Effector memory CD4-positive, alpha-beta T cell (primary cell): ENCODE results near the gene ADAMTS10.
"Not testable (repeated sequence)": the region's sequence is repeated elsewhere in the genome, so short reads cannot be mapped to it uniquely, and the experiment has no call there.

Experiments
- DNase-seq, 3 donors: peaks; one replicate each; pipeline ENCODE4 v3.0.0-alpha.2; 2020
- H3K27ac ChIP-seq: 2 replicates; pipeline ENCODE4 v1.7.0; 2013; ENCODE audit warnings: mild to moderate bottlenecking, low read length, moderate library complexity; ENCODE audit not compliant: insufficient read depth, poor library complexity, severe bottlenecking
- H3K27me3 ChIP-seq: replicated peaks from 2 replicates; pipeline ENCODE4 v1.7.0; 2013; ENCODE audit warnings: mild to moderate bottlenecking, low read length; ENCODE audit not compliant: insufficient read depth, control insufficient read depth, poor library complexity, severe bottlenecking
- H3K36me3 ChIP-seq: 2 replicates; pipeline ENCODE4 v1.7.0; 2013; ENCODE audit warnings: mild to moderate bottlenecking, low read length, moderate library complexity; ENCODE audit not compliant: control insufficient read depth, insufficient read depth
- H3K4me1 ChIP-seq: 2 replicates; pipeline ENCODE4 v1.7.0; 2013; ENCODE audit warnings: low read length, mild to moderate bottlenecking; ENCODE audit not compliant: control insufficient read depth, insufficient read depth, poor library complexity, severe bottlenecking
- H3K4me3 ChIP-seq: 2 replicates; pipeline ENCODE4 v1.7.0; 2013; ENCODE audit warnings: low read length, low read depth, mild to moderate bottlenecking; ENCODE audit not compliant: insufficient read depth, poor library complexity, severe bottlenecking
- H3K9me3 ChIP-seq: 2 replicates; pipeline ENCODE4 v1.7.0; 2013; ENCODE audit warnings: mild to moderate bottlenecking, low read length, moderate library complexity; ENCODE audit not compliant: control insufficient read depth

The ADAMTS10 gene

GRCh38 chr19:8578642-8579265, 31.8 kb downstream of the ADAMTS10 start:
- Histone ChIP-seq H3K4me1 (peaks cover 44% of the 10 kb centered on the region), H3K27me3 (no peaks in the 10 kb centered on the region), H3K36me3 (no peaks in the 10 kb centered on the region), H3K27ac (peak overlapping the region; percentile 31), H3K4me3 (no peak overlapping the region), H3K9me3 (no peaks in the 10 kb centered on the region)
- DNase-seq = peak; percentile 51 to 71 (median 63)

GRCh38 chr19:8577741-8578140, 32.8 kb downstream of the ADAMTS10 start:
- Histone ChIP-seq H3K27me3 (no peaks in the 10 kb centered on the region), H3K9me3 (no peaks in the 10 kb centered on the region), H3K4me3 (peak overlapping the region; percentile 78), H3K36me3 (no peaks in the 10 kb centered on the region), H3K27ac (peak overlapping the region; percentile 66), H3K4me1 (peaks cover 52% of the 10 kb centered on the region)
- no peak for DNase-seq

GRCh38 chr19:8577247-8577646, 33.3 kb downstream of the ADAMTS10 start, which contains the start of gene MYO1F:
Gene MYO1F (minus strand): TSS chr19:8577442. CDS start chr19:8577309, 133 bp downstream.
- no peaks in the 10 kb centered on the region for H3K27me3 ChIP-seq
- H3K27ac ChIP-seq = peak within 1 kb of the TSS; percentile 66
- H3K4me3 ChIP-seq = peak within 1 kb of the TSS; percentile 78
- H3K36me3 ChIP-seq = no peaks in the 10 kb centered on the region
- DNase-seq = no peak
- no peaks in the 10 kb centered on the region for H3K9me3 ChIP-seq
- peaks cover 57% of the 10 kb centered on the region for H3K4me1 ChIP-seq

GRCh38 chr19:8576273-8576993, 34.1 kb downstream of the ADAMTS10 start:
- DNase-seq = no peak
- H3K4me3 ChIP-seq = peak overlapping the region; percentile 78

GRCh38 chr19:8575467-8575997, 35.0 kb downstream of the ADAMTS10 start:
- H3K27ac ChIP-seq = peak overlapping the region; percentile 66
- H3K36me3 ChIP-seq = no peaks in the 10 kb centered on the region
- peaks cover 67% of the 10 kb centered on the region for H3K4me1 ChIP-seq
- H3K4me3 ChIP-seq = peak overlapping the region; percentile 78
- DNase-seq = peak; percentile 27 to 48 (median 47)
- H3K9me3 ChIP-seq = no peaks in the 10 kb centered on the region
- no peaks in the 10 kb centered on the region for H3K27me3 ChIP-seq

More at GRCh38 chr19:8576273-8576993, 34.1 kb downstream of the ADAMTS10 start:
- H3K27ac ChIP-seq = peak overlapping the region; percentile 66
- no peaks in the 10 kb centered on the region for H3K27me3 ChIP-seq
- no peaks in the 10 kb centered on the region for H3K36me3 ChIP-seq
- H3K9me3 ChIP-seq = no peaks in the 10 kb centered on the region
- H3K4me1 ChIP-seq = peaks cover 63% of the 10 kb centered on the region

GRCh38 chr19:8574619-8574922, 35.9 kb downstream of the ADAMTS10 start:
- not testable (repeated sequence) for H3K27ac ChIP-seq, DNase-seq, H3K27me3 ChIP-seq, H3K4me3 ChIP-seq, H3K36me3 ChIP-seq, H3K9me3 ChIP-seq
- H3K4me1 ChIP-seq = peaks cover 71% of the 10 kb centered on the region

GRCh38 chr19:8573316-8573715, 37.2 kb downstream of the ADAMTS10 start:
- no peaks in the 10 kb centered on the region for H3K9me3 ChIP-seq
- DNase-seq = no peak
- no peaks in the 10 kb centered on the region for H3K36me3 ChIP-seq
- peaks cover 74% of the 10 kb centered on the region for H3K4me1 ChIP-seq
- no peaks in the 10 kb centered on the region for H3K27me3 ChIP-seq
- H3K4me3 ChIP-seq = no peak overlapping the region
- peak overlapping the region; percentile 47 for H3K27ac ChIP-seq

GRCh38 chr19:8571006-8571411, 39.5 kb downstream of the ADAMTS10 start:
- DNase-seq = peak; percentile 36 to 54 (median 43)
- H3K36me3 ChIP-seq = no peaks in the 10 kb centered on the region
- peak overlapping the region; percentile 68 for H3K27ac ChIP-seq
- no peaks in the 10 kb centered on the region for H3K9me3 ChIP-seq
- H3K4me3 ChIP-seq = peak overlapping the region; percentile 15
- no peaks in the 10 kb centered on the region for H3K27me3 ChIP-seq
- peaks cover 70% of the 10 kb centered on the region for H3K4me1 ChIP-seq

GRCh38 chr19:8569066-8569771, 41.3 kb downstream of the ADAMTS10 start:
- H3K4me1 ChIP-seq = peaks cover 64% of the 10 kb centered on the region

More at GRCh38 chr19:8569066-8569771, 41.3 kb downstream of the ADAMTS10 start:
- DNase-seq = peak; percentile 63 to 70 (median 68)
- peak overlapping the region; percentile 61 for H3K27ac ChIP-seq
- no peaks in the 10 kb centered on the region for H3K36me3 ChIP-seq
- no peaks in the 10 kb centered on the region for H3K9me3 ChIP-seq
- no peaks in the 10 kb centered on the region for H3K27me3 ChIP-seq
- H3K4me3 ChIP-seq = peak overlapping the region; percentile 24
